Right atrium auricular region (tissue), 2 donors: ENCODE measurements around the gene CD2AP. TPM values are rescaled to one million over a fixed set of nuclear protein-coding genes. Genes with fewer than 3 reads are reported as not detected.

ENCODE experiments used
- total RNA-seq, 2 donors: library from RNA; depleted of rRNA; stranded (reverse); fragments of >200 nt; gene quantifications; one replicate each; pipeline ENCODE4 v1.1.0, GENCODE V29; 2016

Gene CD2AP
- total RNA-seq, 2 donors from 2014 or later, result 9.8 to 10.8 TPM

Other genes with a start within 250 kb of the CD2AP start
- gene TNFRSF21, start 167.9 kb upstream of the CD2AP start, total RNA-seq, result 10 to 100 TPM in 1 of 2 donors, 1 to 10 TPM in 1; 7.4 to 12.1 TPM
- under 1 TPM in 1 of 2 donors, not detected in 1; 0.86 TPM for gene ADGRF4, start 220.8 kb downstream of the CD2AP start, total RNA-seq